Esophagus muscularis mucosa (tissue), 3 donors: ENCODE data around the gene GLT8D2.

Experiments
- POLR2A ChIP-seq: fragments of 450-650 bp; IDR thresholded peaks from one replicate; pipeline ENCODE4 v1.6.1; 2017; ENCODE audit warnings: antibody characterized with exemption, moderate library complexity, mild to moderate bottlenecking, low read depth
- POLR2AphosphoS5 ChIP-seq, 2 donors: sonication (generic); formaldehyde crosslinking; IDR thresholded peaks; one replicate each; pipeline ENCODE4 v1.6.1; 2017; ENCODE audit warnings: antibody characterized with exemption in 2 of 2
- TF ChIP-seq, protein P1 (sequence below), 3 experiments: fragments of 200-600 bp in 2 of 3; fragments of 450-650 bp in 1 of 3; sonication (generic) in 2 of 3; IDR thresholded peaks; one replicate each; pipeline ENCODE4 v1.5.1; 2017 to 2019; ENCODE audit warnings: antibody characterized with exemption in 3 of 3, mild to moderate bottlenecking in 2 of 3, moderate library complexity in 1 of 3

DNA sequence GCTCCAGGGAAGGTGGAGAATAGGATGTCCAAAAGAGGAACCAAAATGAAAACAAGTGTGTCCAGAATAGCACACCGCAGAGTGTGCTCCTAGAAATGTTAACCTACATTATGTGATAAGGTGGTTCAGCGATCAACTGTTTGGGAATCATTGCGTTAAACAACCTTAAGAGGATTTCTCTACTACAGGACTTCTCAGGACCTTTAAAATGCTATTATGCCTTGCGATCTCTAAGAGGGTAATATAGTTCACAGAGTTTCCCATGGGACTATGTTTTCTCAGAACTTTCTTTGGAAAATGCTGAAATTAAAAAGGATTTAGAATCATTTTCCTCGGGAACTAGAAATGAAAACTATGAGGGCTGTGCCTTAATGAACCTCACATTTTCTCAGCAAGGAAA lies 1.8 kb downstream of the GLT8D2 start:
- TF ChIP-seq, protein P1, sequence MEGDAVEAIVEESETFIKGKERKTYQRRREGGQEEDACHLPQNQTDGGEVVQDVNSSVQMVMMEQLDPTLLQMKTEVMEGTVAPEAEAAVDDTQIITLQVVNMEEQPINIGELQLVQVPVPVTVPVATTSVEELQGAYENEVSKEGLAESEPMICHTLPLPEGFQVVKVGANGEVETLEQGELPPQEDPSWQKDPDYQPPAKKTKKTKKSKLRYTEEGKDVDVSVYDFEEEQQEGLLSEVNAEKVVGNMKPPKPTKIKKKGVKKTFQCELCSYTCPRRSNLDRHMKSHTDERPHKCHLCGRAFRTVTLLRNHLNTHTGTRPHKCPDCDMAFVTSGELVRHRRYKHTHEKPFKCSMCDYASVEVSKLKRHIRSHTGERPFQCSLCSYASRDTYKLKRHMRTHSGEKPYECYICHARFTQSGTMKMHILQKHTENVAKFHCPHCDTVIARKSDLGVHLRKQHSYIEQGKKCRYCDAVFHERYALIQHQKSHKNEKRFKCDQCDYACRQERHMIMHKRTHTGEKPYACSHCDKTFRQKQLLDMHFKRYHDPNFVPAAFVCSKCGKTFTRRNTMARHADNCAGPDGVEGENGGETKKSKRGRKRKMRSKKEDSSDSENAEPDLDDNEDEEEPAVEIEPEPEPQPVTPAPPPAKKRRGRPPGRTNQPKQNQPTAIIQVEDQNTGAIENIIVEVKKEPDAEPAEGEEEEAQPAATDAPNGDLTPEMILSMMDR (IDR thresholded peaks at IDR 0.05) = no peak
- TF ChIP-seq POLR2A = no peak
- TF ChIP-seq POLR2AphosphoS5 (IDR thresholded peaks at IDR 0.05) = no peak
